Fibroblast of the aortic adventitia (primary cell): ENCODE data around the gene ETFRF1. TPM values are rescaled to one million over a fixed set of nuclear protein-coding genes. Genes with fewer than 3 reads are reported as not detected.

Experiments used
- DNase-seq: peaks from one replicate; pipeline ENCODE4 v3.0.0-alpha.2; 2010; ENCODE audit warnings: low read depth
- H3K4me3 ChIP-seq: 2 replicates; pipeline ENCODE4 v1.5.1; 2011; ENCODE audit warnings: low read depth, mild to moderate bottlenecking, control low read depth, low read length, moderate library complexity
- CTCF ChIP-seq: IDR thresholded peaks from 2 replicates; pipeline ENCODE4 v1.5.1; 2011; ENCODE audit warnings: mild to moderate bottlenecking, low read length, control low read depth, inconsistent platforms; ENCODE audit not compliant: insufficient read depth
- total RNA-seq: library from RNA; depleted of rRNA; stranded (reverse); fragments of >200 nt; gene quantifications from 2 replicates; pipeline ENCODE4 v1.2.3, GENCODE V29; 2012; ENCODE audit warnings: low replicate concordance

ETFRF1 gene
- total RNA-seq, 1 donor = 41.7 TPM

DNA sequence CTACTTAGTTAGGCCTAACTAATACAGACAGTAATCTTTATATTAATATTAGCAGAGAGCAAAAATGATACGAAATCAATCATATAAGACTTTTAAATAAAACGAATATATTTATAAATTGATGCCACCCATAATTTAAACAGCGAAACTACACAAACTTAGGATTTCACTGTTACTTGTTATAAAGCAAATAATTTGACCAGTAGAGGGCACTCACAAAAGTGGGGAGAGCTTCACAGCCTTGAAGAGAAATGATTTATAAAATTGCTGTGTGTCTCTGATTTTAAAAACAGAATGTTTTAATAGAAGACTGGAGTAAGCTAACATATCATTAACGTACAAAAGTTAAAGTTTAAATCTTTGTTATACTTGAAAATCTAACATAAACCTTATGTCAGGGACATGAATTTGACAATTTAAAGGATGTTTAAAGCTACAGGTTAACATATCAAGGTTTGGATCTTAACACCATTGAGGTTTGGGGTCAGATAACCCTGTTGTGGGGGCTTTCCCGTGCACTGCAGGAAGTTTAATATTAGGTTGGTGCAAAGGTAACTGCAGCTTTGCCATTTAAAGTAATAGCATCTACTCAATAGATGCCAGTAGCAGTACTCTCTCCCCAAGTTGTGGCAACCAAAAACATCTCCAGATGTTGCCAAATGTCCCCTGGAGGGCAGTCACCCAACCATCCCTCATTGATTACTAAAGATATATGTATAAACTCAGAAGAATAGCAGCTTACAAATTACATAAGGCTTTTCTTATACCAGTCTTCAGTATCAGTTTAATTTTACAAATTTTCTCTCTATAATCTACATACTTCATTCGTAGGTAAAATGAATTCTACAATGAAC lies 46.4 kb downstream of the ETFRF1 start:
- no peak overlapping the region for H3K4me3 ChIP-seq
- peak; percentile 64 for TF ChIP-seq CTCF
- peak; percentile 79 for DNase-seq

- H3K4me3 ChIP-seq = no peak overlapping the region
- no peak for TF ChIP-seq CTCF
- peak; percentile 59 for DNase-seq
Observed at GRCh38 chr12:25242981-25243679, 48.1 kb downstream of the ETFRF1 start.

- TF ChIP-seq CTCF = no peak
- no peak for DNase-seq
- no peak overlapping the region for H3K4me3 ChIP-seq
Observed at GRCh38 chr12:25243680-25243990, 48.6 kb downstream of the ETFRF1 start.

- no peak overlapping the region for H3K4me3 ChIP-seq
- no peak for DNase-seq
Observed at GRCh38 chr12:25245491-25245890, 50.5 kb downstream of the ETFRF1 start.

GRCh38 chr12:25248137-25248536 lies 53.1 kb downstream of the ETFRF1 start:
- no peak for DNase-seq
- TF ChIP-seq CTCF = no peak
- no peak overlapping the region for H3K4me3 ChIP-seq

More at GRCh38 chr12:25245491-25245890, 50.5 kb downstream of the ETFRF1 start:
- TF ChIP-seq CTCF = no peak

- no peak overlapping the region for H3K4me3 ChIP-seq
- DNase-seq = no peak
- no peak for TF ChIP-seq CTCF
Observed at GRCh38 chr12:25248732-25249131, 53.7 kb downstream of the ETFRF1 start.
